Tibial nerve (tissue), 4 donors: ENCODE data around the gene CNKSR2. TPM values are rescaled to one million over a fixed set of nuclear protein-coding genes. Genes with fewer than 3 reads are reported as not detected.
A peak's percentile ranks its signal among the peaks of the same experiment; 100 is the strongest.

Experiments used
- DNase-seq, 2 donors: peaks; one replicate each; pipeline ENCODE4 v3.0.0-alpha.2; 2019; ENCODE audit warnings: low spot score in 2 of 2
- H3K27ac ChIP-seq, 4 donors: fragments of 200-600 bp; sonication (generic) in 3 of 4; one replicate each; pipeline ENCODE4 v1.5.1; 2017 to 2019; ENCODE audit warnings: mild to moderate bottlenecking in 1 of 4
- H3K27me3 ChIP-seq, 2 donors: fragments of 200-600 bp; sonication (generic) in 1 of 2; one replicate each; pipeline versions ENCODE4 v1.5.1 to v1.6.0; 2017 to 2019
- H3K36me3 ChIP-seq, 3 donors: fragments of 200-600 bp; sonication (generic); one replicate each; pipeline ENCODE4 v1.5.1; 2018 to 2019
- H3K4me1 ChIP-seq, 4 donors: fragments of 200-600 bp; sonication (generic) in 3 of 4; one replicate each; pipeline ENCODE4 v1.5.1; 2017 to 2019
- H3K4me3 ChIP-seq, 4 donors: fragments of 200-600 bp; sonication (generic) in 3 of 4; one replicate each; pipeline ENCODE4 v1.5.1; 2017 to 2019; ENCODE audit warnings: mild to moderate bottlenecking in 1 of 4, moderate library complexity in 1 of 4
- H3K9me3 ChIP-seq, 4 donors: fragments of 200-600 bp; sonication (generic) in 3 of 4; one replicate each; pipeline ENCODE4 v1.5.1; 2017 to 2019
- EP300 ChIP-seq, 2 donors: sonication (generic); formaldehyde crosslinking; IDR thresholded peaks; one replicate each; pipeline ENCODE4 v1.6.1; 2017; ENCODE audit warnings: antibody characterized with exemption in 2 of 2, mild to moderate bottlenecking in 1 of 2
- POLR2A ChIP-seq, 2 donors: fragments of 450-650 bp; IDR thresholded peaks; one replicate each; pipeline ENCODE4 v1.6.1; 2017; ENCODE audit warnings: antibody characterized with exemption in 2 of 2, mild to moderate bottlenecking in 2 of 2, moderate library complexity in 2 of 2
- WGBS, 2 donors: methylation state at CpG; one replicate each; pipeline ENCODE4 v1.1.5; 2018; 5-methylcytosine and 5-hydroxymethylcytosine counted together
- total RNA-seq, 4 donors: library from RNA; depleted of rRNA; stranded (reverse); fragments of >200 nt; gene quantifications; one replicate each; pipeline ENCODE4 v1.1.0, GENCODE V29; 2016
- TF ChIP-seq, protein P1 (sequence below), 5 experiments: fragments of 200-600 bp in 3 of 5; fragments of 450-650 bp in 2 of 5; sonication (generic) in 3 of 5; IDR thresholded peaks; one replicate each; pipeline ENCODE4 v1.5.1; 2016 to 2019; ENCODE audit warnings: antibody characterized with exemption in 5 of 5, mild to moderate bottlenecking in 3 of 5, moderate library complexity in 2 of 5

Gene CNKSR2
- total RNA-seq, 4 donors from 2014 or later: 28.8 to 98.3 (median 56.5) TPM

DNA sequence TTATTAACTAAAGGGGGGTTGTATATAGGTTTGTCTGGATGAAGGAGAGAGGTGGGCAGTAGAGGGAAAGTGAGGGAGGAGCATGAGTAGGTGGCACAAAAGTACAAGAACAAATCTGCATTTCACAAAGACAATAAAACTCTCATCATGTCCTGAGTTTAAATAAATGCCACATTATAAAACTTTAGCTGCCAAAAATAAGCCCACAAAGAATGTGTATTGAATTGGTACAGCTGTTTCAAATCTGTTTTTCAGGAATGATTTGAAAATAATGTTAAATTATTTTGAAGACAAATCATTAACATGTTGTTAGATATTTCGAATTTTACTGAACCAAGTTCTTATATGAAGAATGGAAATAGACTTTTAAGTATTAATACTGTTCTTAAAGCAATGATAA lies 5.8 kb downstream of the CNKSR2 start:
- Histone ChIP-seq H3K27me3 (peaks cover 0 to 2% of the 10 kb centered on the region in 2 donors), H3K27ac (no peak overlapping the region), H3K9me3 (no peaks in the 10 kb centered on the region), H3K4me1 (no peaks in the 10 kb centered on the region), H3K4me3 (no peak overlapping the region), H3K36me3 (no peaks in the 10 kb centered on the region)
- WGBS, 2 donors: 32 to 58% methylated on average over 1 of the region's 1 CpG
- no peak for DNase-seq
- TF ChIP-seq POLR2A (IDR thresholded peaks at IDR 0.05): no peak
- TF ChIP-seq, protein P1, sequence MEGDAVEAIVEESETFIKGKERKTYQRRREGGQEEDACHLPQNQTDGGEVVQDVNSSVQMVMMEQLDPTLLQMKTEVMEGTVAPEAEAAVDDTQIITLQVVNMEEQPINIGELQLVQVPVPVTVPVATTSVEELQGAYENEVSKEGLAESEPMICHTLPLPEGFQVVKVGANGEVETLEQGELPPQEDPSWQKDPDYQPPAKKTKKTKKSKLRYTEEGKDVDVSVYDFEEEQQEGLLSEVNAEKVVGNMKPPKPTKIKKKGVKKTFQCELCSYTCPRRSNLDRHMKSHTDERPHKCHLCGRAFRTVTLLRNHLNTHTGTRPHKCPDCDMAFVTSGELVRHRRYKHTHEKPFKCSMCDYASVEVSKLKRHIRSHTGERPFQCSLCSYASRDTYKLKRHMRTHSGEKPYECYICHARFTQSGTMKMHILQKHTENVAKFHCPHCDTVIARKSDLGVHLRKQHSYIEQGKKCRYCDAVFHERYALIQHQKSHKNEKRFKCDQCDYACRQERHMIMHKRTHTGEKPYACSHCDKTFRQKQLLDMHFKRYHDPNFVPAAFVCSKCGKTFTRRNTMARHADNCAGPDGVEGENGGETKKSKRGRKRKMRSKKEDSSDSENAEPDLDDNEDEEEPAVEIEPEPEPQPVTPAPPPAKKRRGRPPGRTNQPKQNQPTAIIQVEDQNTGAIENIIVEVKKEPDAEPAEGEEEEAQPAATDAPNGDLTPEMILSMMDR (IDR thresholded peaks at IDR 0.05): no peak

- Histone ChIP-seq H3K36me3 (no peaks in the 10 kb centered on the region), H3K27ac (no peak overlapping the region), H3K4me1 (no peaks in the 10 kb centered on the region), H3K4me3 (no peak overlapping the region), H3K9me3 (no peaks in the 10 kb centered on the region), H3K27me3 (no peaks in the 10 kb centered on the region)
- no peak for TF ChIP-seq POLR2A (IDR thresholded peaks at IDR 0.05)
- TF ChIP-seq, protein P1 (IDR thresholded peaks at IDR 0.05): peak in 2 of 5 experiments; percentile 22 to 27
- no peak for DNase-seq
- WGBS, 2 donors: 56 to 59% methylated on average over 2 of the region's 2 CpGs
Observed at GRCh38 chrX:21382715-21383114, 8.5 kb downstream of the CNKSR2 start.

DNA sequence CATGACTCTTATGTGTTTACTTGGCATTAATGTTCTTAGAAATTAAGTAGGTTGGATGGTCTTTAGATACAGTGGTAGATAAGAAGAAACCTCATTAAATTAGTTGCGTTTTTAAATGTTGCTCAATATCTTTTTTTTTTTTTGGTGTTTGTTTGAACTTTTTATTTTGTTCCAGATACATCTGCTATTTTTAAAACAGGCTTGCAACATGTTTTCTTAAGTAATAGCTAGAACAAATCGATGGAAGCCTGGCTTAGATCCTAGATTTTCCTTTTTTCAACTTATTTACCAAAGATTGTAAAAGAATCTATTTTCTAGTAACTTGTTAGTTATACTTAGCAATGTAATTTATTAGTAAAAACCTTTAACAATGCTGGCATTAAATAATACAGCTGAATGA lies 9.3 kb downstream of the CNKSR2 start:
- TF ChIP-seq, protein P1 (IDR thresholded peaks at IDR 0.05): no peak
- TF ChIP-seq POLR2A (IDR thresholded peaks at IDR 0.05) (no peak), EP300 (IDR thresholded peaks at IDR 0.05) (no peak)
- no peaks in the 10 kb centered on the region for H3K36me3 ChIP-seq
- H3K27ac ChIP-seq: no peak overlapping the region
- H3K4me3 ChIP-seq: no peak overlapping the region
- DNase-seq: no peak
- no peaks in the 10 kb centered on the region for H3K27me3 ChIP-seq
- no peaks in the 10 kb centered on the region for H3K9me3 ChIP-seq
- no peaks in the 10 kb centered on the region for H3K4me1 ChIP-seq
- 29 to 48% methylated on average over 2 of the region's 2 CpGs for WGBS, 2 donors

- no peak for DNase-seq
- H3K4me3 ChIP-seq: no peak overlapping the region
- WGBS, 2 donors: 85 to 100% methylated on average over 1 of the region's 1 CpG
Observed at GRCh38 chrX:21384178-21384577, 10.0 kb downstream of the CNKSR2 start.

GRCh38 chrX:21394792-21395191 lies 20.6 kb downstream of the CNKSR2 start:
- TF ChIP-seq EP300 (IDR thresholded peaks at IDR 0.05) (no peak), POLR2A (IDR thresholded peaks at IDR 0.05) (no peak)
- TF ChIP-seq, protein P1 (IDR thresholded peaks at IDR 0.05): no peak

More at GRCh38 chrX:21384178-21384577, 10.0 kb downstream of the CNKSR2 start:
- H3K9me3 ChIP-seq: no peaks in the 10 kb centered on the region
- H3K36me3 ChIP-seq: no peaks in the 10 kb centered on the region
- TF ChIP-seq EP300 (IDR thresholded peaks at IDR 0.05) (no peak), POLR2A (IDR thresholded peaks at IDR 0.05) (no peak)
- TF ChIP-seq, protein P1 (IDR thresholded peaks at IDR 0.05): no peak
- no peaks in the 10 kb centered on the region for H3K4me1 ChIP-seq
- H3K27me3 ChIP-seq: no peaks in the 10 kb centered on the region
- H3K27ac ChIP-seq: no peak overlapping the region

More at GRCh38 chrX:21394792-21395191, 20.6 kb downstream of the CNKSR2 start:
- Histone ChIP-seq H3K36me3 (no peaks in the 10 kb centered on the region), H3K4me1 (no peaks in the 10 kb centered on the region), H3K27ac (no peak overlapping the region), H3K9me3 (no peaks in the 10 kb centered on the region), H3K4me3 (no peak overlapping the region), H3K27me3 (no peaks in the 10 kb centered on the region)
- DNase-seq: no peak
- 23 to 30% methylated on average over 1 of the region's 1 CpG for whole genome bisulfite sequencing, 2 donors
